Fibroblast of skin of left quadriceps (primary cell): ENCODE results near the gene ODAD2.
"Not testable (repeated sequence)": the region's sequence is repeated elsewhere in the genome, so short reads cannot be mapped to it uniquely, and the experiment has no call there.

ENCODE experiments used
- DNase-seq, 2 experiments: peaks; one replicate each; pipeline ENCODE4 v3.0.0-alpha.2; 2013; ENCODE audit warnings: low read depth in 2 of 2

ODAD2 gene, protein sequence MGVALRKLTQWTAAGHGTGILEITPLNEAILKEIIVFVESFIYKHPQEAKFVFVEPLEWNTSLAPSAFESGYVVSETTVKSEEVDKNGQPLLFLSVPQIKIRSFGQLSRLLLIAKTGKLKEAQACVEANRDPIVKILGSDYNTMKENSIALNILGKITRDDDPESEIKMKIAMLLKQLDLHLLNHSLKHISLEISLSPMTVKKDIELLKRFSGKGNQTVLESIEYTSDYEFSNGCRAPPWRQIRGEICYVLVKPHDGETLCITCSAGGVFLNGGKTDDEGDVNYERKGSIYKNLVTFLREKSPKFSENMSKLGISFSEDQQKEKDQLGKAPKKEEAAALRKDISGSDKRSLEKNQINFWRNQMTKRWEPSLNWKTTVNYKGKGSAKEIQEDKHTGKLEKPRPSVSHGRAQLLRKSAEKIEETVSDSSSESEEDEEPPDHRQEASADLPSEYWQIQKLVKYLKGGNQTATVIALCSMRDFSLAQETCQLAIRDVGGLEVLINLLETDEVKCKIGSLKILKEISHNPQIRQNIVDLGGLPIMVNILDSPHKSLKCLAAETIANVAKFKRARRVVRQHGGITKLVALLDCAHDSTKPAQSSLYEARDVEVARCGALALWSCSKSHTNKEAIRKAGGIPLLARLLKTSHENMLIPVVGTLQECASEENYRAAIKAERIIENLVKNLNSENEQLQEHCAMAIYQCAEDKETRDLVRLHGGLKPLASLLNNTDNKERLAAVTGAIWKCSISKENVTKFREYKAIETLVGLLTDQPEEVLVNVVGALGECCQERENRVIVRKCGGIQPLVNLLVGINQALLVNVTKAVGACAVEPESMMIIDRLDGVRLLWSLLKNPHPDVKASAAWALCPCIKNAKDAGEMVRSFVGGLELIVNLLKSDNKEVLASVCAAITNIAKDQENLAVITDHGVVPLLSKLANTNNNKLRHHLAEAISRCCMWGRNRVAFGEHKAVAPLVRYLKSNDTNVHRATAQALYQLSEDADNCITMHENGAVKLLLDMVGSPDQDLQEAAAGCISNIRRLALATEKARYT

DNA sequence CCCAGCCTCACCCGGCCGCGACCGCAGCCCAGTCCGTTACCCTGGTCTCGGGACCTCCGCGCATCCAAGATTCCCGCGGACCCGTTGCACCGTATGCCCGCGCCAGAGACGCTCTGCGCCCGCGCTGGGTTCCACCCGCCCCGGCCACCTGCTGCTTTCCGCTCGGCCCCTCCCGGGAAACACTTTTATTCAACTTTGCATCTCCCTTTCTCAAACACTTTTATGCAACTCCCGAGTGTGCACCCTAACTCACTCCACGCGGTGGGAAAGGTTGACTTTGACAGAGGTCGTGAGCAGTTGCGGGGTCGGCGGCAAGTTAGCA, at the start of gene ODAD2:
Gene ODAD2 (minus strand): TSS at position 126 of the 322 bp plus-strand sequence. CDS start 3,937 bp downstream, outside the sequence.
- no peak for DNase-seq

DNA sequence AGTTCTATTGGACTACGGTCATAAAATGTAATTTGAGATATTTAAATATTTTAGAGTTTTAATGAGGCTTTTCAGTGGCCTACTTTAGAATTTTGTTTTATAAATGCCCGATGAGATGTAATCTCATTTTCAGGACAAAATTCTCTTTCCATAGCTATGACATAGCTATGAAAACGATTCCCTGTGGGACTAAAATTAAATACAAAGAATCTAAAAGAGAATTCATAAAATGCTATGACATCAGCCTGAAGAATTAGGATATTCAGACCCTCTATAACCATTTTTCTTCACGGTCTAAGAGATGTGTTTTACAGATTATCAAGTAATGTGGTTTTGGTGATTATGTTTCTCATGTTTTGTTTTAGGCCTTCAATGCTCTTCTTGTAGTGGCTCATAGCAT, 48.2 kb upstream of the ODAD2 start:
- no peak for DNase-seq

DNA sequence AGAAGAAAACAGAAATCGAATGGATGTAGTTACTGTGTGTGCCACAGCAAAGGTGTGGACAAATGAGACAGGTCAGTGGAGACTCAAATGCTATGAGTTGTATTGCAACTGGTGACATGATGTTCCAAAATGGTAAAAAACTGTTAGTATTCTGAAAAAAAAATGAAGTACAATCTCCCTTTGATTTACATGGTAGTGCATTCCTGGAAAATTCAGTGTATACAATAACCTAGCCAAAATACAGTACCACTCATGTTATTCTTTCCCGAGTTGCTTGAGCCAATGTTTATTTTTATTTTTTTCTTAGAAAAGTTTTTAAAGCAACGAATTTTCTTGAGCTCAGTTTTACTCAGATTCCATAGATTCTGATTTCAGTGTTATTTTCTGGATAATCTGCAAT, 47.7 kb upstream of the ODAD2 start:
- no peak for DNase-seq

DNA sequence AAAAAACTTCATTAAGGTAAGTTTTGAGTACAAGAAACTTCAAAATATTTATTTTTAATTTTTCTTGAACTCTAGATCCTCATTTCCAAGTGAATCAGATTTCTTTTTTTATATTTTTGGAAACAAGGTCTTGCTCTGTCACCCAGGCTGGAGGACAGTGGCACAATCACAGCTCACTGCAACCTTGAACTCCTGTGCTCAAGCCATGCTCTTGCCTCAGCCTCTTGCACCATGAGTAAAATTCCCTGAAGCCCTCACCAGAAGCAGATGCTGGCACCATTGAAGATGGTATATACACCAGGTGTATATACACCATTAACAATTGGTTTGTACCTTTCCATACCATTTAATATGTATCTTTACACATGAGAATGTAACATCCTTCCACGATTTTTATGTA, 45.1 kb upstream of the ODAD2 start:
- no peak for DNase-seq

DNA sequence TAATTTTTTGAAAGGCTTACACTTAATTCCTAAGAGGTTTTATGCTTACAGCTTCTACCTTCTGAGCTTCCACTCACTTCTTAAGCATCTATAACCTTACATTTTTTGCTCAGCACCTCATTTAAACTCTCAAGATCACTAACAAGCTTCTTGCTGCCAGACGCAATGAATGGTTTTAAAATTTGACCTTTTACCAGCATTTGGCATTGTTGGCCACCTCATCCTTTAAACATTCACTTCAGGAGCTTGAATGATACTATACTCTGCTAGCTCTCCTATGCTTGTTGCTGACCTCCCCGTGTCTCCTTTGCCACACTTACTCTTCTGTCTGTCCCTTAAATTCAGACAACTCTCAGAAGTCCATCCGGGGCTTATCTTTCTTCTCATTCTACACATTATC, 37.7 kb upstream of the ODAD2 start:
- no peak for DNase-seq

DNA sequence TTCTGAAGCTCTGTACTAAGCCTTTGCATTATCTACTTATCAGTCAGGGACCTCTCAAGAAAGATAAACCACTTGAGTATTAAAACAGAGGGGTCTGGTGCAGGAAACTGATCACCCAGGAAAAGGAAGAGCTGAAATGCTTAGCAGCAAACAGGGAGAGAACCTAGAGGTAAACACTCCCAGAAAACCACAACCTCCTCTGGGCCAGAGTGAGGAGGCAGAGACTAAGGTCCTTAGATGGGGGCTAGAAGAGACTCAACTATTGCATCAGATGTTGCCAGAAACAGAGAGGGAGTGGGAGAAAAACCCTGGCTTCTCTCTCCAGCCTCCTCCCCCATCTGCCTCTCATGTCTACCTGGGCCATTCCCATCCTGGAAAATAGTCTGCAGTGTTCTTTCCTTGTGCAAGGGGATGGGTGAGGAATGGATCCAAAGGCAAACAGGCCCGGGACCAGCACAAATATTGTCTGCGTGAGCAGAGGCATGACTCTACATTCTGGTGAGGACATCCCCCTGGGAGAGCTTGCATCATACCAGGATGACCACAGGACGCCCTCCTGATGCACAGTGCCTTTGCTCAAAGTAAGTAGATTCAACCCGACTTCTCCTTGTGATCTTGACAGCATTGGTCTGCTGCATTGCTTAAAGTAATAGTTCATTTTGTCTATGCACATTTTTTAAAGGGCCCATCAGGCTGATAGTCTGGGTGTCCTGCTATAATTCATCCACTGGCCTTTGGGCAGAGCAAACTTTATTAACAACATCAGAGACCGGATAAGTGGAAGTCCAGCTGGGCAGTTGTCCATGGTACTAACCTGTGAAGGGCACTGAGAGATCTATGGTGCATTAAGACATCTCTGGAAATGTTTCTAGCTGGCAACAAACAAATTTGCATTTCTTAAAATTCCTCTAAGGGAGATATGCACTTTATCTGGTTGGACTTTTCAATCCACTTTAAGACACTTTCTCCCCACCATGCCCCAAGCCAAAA, 22.4 kb upstream of the ODAD2 start:
- DNase-seq: no peak

DNA sequence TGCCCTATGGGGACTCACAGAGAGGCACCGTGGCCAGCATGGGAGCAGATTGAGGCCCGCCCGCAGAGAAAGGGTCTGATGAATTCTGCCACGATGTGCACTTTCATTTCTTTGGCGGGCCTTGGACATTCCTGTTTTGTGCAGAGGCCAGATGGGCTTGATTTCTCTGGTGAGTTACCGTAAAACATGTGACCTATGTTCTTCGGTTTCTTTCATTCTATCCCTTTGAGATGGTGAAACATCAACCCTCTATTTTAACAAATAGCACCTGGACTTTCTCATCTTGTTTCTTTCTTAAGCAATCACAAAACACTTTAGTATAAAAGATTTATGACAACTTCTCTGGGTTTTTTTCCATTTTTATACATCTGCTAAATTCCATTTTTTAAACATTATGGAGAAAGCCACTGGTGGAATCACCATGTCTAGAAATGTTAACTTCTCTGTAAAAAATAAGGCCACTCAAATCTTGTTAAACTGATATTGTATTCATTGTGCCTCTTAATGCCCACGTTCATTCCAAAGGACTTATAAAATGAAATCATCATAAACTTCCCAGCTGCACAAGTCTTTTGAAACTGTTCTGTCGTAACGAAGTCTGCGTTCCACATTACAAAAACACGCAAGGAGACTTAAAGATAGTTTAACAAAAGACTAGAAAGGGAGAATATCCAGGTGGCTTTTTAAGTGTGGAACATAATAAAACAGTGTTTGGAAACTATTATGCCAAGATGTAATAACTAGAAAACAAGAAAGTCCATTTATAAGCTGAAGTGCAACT, 21.4 kb upstream of the ODAD2 start:
- no peak for DNase-seq

DNA sequence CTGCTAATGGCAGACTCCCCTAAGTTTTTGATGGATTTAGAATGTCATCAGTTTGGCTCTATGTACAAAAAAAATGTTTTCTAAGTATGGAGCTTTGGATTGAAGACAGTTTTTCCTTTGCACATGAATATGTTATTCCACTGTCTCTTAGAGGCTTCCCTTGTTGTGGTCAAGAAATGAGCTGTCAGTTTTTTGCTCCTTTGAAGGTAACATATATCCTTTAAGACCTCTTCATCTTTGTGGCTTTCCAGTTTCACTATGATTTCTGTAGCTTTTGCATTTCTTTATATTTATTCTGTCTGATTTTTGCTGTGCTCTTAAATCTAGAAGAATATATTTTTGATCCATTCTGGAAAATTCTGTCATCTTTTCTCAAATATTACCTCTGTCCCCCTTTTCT, 15.8 kb upstream of the ODAD2 start:
- DNase-seq: no peak

DNA sequence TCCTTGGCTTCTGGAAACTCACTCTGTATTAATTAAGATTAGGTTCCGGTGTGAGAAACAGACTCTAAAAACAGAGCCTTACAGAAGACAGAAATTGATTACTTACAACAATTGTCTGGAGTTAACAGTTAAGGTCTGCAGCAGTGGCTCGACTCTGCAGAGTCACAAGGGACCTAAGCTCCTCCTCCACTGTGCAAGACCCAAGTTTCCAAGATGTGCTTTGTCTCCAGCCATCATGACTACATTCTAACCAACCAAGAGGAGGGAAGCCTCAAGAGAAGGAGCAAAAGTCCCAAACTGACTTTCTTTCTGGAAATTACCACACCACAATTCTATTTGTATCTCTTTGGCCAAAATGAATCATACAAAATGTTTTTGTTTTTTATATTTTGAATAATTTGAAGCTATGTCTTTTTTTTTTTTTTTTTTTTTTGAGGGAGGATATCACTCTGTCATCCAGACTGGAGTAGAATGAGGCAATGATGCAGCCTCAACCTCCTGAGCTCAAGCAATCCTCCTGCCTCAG, 14.2 kb upstream of the ODAD2 start:
- DNase-seq: no peak

DNA sequence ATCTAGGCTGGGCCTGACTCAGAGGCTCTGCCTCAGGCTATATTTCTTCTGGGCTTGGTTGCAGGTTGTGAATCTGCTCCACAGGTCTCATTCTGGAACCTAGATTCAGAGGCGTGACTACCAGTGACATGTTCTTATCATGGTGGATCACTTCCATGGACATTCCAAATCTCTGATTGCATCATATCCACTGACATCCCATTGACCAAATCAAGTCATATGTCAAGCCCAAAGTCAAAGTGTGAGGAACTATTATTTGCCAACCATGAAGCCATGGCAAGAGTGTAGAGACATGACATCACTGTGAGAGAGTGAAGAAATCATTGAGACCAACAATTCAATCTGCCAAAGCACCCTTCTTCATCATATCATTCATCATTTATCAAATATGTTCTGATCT, 11.9 kb upstream of the ODAD2 start:
- DNase-seq: no peak

DNA sequence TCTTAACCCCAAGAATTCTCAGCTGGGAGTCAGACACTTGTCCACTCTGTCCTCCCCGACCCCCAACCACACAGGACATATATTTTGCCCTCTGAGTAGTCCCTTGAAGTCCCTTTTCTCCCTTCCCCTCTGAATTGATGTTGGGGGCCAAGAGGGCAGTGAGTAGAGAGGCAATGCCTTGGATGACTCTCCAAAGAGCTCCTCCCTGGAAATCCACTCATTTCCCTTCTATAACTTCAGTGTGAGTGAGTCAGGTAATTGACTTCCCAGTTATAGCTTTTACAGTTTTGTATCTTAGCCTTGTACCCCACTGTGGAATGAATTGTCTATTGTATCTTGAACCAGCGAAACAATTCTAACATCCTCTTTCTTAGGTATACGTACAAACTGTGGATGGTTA, 9.2 kb upstream of the ODAD2 start:
- DNase-seq: no peak

DNA sequence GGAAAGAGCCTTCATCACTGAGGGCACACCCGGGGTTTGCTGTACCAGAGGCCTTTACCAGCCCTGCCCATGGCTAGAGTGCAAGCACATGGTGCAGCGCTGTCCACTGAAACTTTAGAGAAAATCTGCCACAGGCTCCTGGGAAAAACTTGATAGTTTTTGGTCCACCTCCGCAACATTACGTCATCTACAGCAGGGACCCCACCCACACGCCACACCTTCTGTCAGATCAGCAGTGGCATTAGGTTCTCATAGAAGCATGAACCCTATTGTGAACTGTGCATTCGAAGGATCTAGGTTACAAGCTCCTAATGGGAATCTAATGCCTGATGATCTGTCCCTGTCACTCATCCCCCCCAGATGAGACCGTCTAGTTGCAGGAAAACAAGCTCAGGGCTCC, 2.5 kb upstream of the ODAD2 start:
- no peak for DNase-seq

DNA sequence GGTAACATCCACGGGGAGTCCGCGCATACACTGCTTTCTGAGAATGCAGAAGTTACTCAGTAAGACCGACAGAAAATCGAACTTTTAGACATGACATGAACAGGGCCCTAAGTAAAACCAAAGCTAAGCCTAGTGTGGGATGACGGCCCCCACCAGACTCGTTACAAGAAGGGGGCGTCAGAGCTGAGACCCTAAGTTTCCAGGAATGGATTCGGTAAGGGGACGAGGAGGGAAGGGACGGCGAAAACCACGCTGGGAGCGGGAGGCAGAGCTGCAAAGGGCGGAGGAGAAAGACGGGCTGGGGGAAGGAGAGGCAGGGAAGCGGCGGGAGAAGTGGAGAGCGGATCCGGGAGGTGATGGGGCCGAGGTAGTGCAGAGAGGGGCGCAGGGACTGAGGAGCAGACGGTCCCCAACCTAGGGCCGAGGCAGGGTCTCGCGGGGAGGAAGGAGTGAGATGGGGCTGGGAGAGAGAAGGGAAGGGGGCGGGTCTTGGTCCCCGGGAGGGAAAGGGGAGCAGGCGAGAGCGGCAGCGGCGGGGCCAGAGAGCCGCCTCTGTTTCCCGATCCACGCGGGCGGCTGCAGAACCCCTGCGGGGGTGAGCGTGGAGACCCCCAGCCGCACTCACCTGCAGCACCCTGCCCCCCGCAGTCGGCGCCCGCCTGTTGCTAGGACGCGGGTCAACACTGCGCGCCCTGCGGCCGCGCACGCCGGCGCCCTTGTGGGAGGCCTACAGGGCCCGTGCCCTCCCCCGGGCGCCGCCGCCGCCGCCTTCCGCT, 513 bp downstream of the ODAD2 start:
- DNase-seq: no peak

DNA sequence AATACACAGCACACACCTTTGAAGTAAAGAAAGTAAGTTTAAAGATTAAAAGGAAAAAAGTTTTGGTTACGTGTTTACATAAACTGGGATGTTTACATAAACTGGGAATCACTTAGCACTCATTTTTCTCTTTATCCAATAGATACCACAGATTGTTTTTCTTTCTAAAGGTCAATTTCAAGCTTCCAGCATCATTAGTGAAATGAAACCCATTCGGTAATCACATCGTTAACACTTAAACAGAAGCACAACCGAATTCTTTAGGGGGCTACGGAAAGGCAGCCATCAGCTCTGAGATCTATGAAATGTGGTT, 1.1 kb downstream of the ODAD2 start:
- DNase-seq: no peak

DNA sequence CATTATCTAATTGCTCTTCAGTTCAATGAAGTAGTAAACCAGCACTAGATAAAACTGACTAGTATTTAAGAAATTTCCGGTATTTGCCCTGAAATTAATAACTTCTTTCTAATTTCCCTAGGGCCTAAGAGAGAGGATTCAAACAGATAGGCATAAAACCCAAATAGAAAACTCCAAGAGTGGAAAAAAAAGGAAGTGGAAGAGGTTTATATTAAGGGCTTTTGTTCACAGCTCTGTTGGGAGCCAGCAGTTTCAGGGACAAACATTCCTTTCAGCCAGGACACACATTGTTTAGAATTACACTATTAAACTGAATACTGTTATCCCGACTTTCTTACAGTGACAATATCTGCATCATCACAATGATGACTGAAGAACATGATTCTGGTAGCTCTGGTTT, 3.6 kb downstream of the ODAD2 start:
- peak in 1 of 2 experiments; percentile 5 for DNase-seq

DNA sequence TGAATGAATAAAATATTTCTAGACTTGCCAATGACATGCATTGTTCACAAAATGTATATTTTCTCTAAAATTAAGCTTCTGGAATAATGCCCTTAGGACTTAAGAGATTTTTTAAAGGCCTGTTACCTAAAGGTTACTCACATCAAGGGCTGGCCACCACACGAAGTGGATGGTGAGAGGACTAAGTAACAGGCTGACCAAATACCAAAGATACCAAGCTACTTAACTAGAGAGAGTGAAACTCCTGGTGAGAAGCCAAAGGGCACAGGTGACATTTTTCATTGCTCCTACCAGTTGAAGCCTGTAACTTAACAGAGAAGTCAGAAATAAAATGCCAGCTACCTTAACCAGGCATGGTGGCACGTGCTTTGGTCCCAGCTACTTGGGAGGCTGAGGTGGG, 9.5 kb downstream of the ODAD2 start:
- not testable (repeated sequence) for DNase-seq

DNA sequence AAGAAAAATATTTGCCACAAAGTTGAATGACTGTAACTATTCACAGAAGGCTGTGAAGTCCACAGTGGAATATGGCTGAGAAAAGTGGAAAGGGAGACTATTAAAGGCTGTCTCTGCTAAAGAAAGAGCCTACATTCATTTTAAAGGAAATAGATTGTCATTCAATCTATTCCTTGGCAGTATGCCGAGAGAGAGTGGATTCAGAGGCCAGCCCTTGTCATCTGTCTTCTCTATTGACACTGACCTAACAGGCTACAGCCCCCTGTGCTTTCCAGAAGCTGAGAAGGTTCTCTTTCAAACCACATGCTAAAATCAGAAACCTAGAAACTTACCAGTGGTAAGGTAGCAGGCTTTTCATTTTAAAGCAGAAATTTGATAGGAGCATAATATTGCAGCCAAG, 12.1 kb downstream of the ODAD2 start:
- no peak for DNase-seq

DNA sequence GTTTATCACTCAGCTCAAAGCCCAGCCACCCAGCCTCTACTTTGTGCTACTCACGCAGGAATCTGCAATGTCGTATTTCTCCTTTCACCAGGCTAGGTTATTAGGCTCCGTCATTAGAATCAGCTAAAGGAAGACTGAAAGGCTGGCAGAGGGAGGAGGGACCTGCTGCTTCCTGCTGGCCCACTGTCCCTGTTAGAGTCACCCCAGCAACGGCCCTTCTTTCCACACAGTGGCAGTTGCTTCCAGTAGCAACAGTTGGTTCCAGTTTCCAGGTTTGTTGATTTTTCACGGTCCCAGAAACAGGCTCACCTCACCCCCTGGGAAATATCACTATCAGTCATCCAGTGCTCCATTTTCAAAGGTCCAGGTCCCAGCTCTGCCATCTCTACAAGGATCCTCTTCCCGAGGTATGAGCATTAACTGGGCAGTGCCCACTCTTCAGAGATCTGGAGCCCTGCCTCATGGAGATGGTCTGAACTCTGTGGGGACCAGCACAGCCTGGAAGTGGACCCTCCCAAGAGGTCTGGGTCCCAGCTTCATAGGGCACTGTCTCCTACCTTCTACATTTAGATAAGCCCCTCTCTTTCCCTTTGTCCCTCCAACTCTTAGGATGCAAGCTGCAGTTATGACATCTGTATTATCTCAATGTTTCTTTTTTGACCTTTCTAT, 15.9 kb downstream of the ODAD2 start:
- no peak for DNase-seq

DNA sequence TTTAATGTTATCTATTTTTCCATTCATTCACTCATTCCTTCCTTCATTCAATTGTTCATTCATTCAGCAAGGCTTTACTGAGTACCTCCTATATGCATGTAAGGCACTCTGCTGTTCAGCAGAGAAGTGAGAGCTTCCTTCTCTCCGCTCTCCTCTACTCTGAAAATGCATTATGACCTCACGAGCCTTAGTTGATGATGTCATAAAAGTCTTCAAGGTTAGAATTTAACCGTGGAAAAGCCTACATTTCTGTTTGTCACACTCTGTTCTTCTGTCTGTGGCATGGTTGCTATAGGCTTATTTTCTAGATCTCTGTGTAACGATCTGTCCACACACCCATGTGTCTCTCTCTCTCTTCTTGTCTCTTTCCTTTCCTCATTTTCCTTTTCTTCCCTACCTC, 17.1 kb downstream of the ODAD2 start:
- no peak for DNase-seq
